ENCODE data around the gene PTPRC.
A peak's percentile ranks its signal among the peaks of the same experiment; 100 is the strongest.

PTPRC gene

GRCh38 chr1:198681831-198682759 lies 43.3 kb downstream of the PTPRC start:
- Histone ChIP-seq H2BK120ac (ENCODE audit: insufficient read depth, low read length, poor library complexity) (no peak overlapping the region), H3K79me1 (ENCODE audit: low read length) (no peaks in the 10 kb centered on the region), H4K8ac (ENCODE audit: low read depth, low read length) (no peak overlapping the region), H3K23ac (ENCODE audit: low read length) (no peak overlapping the region), H3K4me1 (ENCODE audit: control insufficient read depth in 1 of 2, insufficient read depth in 2 of 2, low read length in 2 of 2) (peaks cover 0 to 2% of the 10 kb centered on the region in 2 experiments), H3K9me3 (ENCODE audit: insufficient read depth, low read depth, low read length) (peaks cover 3% of the 10 kb centered on the region), H2AK5ac (ENCODE audit: low read length) (no peak overlapping the region), H2BK5ac (ENCODE audit: low read depth, low read length, poor library complexity) (no peak overlapping the region), H3K14ac (ENCODE audit: low read length) (no peak overlapping the region), H4K12ac (ENCODE audit: low read depth, low read length) (no peak overlapping the region), H3K4ac (ENCODE audit: low read depth, low read length) (no peak overlapping the region), H3K36me3 (ENCODE audit: control insufficient read depth in 1 of 2, insufficient read depth in 2 of 2, low read length in 2 of 2) (no peaks in the 10 kb centered on the region), H3K79me2 (ENCODE audit: control insufficient read depth, insufficient read depth, low read length, poor library complexity) (no peaks in the 10 kb centered on the region), H4K91ac (ENCODE audit: low read depth, low read length) (no peak overlapping the region), H3K27me3 (ENCODE audit: insufficient read depth, low read length) (no peaks in the 10 kb centered on the region), H3K4me2 (ENCODE audit: low read length) (no peak overlapping the region), H3K18ac (ENCODE audit: low read length) (no peak overlapping the region), H2AFZ (ENCODE audit: insufficient read depth, low read length, poor library complexity) (no peak overlapping the region), H3K27ac (ENCODE audit: low read depth, low read length) (no peak overlapping the region), H2BK12ac (ENCODE audit: low read length) (no peak overlapping the region), H3K9ac (ENCODE audit: low read length) (no peak overlapping the region), H3K4me3 (ENCODE audit: low read depth, low read length) (no peak overlapping the region)
- WGBS (ENCODE audit: extremely low coverage, insufficient coverage, insufficient read length): no CpG with 5 or more reads among the region's 7 CpGs
- DNase-seq: peak; percentile 46 to 55

DNA sequence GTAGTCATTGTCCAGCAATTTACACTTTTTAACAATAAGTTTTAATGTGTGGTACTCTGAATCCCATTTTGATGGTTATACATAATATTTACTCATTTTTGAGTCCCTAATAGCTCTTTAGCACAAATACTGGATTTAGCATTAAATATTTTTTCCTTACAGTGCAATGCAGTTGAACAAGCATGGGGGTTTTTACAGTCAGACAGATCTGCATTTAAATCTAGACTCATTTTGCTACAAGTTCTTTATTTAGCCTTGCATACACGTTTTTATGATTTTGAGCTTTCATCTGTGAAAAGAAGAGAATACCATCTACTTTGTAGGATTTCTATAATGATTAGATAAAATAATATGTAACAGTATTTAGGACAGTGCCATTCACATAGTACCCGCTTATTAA lies 44.0 kb downstream of the PTPRC start:
- WGBS (ENCODE audit: extremely low coverage, insufficient coverage, insufficient read length): no CpG with 5 or more reads among the region's 2 CpGs
- no peak overlapping the region for H2AK5ac ChIP-seq (ENCODE audit: low read length)
- no peaks in the 10 kb centered on the region for H3K36me3 ChIP-seq (ENCODE audit: control insufficient read depth in 1 of 2, insufficient read depth in 2 of 2, low read length in 2 of 2)
- H3K79me2 ChIP-seq (ENCODE audit: control insufficient read depth, insufficient read depth, low read length, poor library complexity): no peaks in the 10 kb centered on the region
- no peak overlapping the region for H2BK12ac ChIP-seq (ENCODE audit: low read length)
- no peak overlapping the region for H2AFZ ChIP-seq (ENCODE audit: insufficient read depth, low read length, poor library complexity)
- H3K23ac ChIP-seq (ENCODE audit: low read length): no peak overlapping the region
- H3K18ac ChIP-seq (ENCODE audit: low read length): no peak overlapping the region
- no peak overlapping the region for H3K4me3 ChIP-seq (ENCODE audit: low read depth, low read length)
- H3K79me1 ChIP-seq (ENCODE audit: low read length): no peaks in the 10 kb centered on the region
- no peak overlapping the region for H3K14ac ChIP-seq (ENCODE audit: low read length)
- no peak overlapping the region for H4K91ac ChIP-seq (ENCODE audit: low read depth, low read length)
- no peak overlapping the region for H2BK120ac ChIP-seq (ENCODE audit: insufficient read depth, low read length, poor library complexity)
- no peak overlapping the region for H3K9ac ChIP-seq (ENCODE audit: low read length)
- peaks cover 0 to 2% of the 10 kb centered on the region in 2 experiments for H3K4me1 ChIP-seq (ENCODE audit: control insufficient read depth in 1 of 2, insufficient read depth in 2 of 2, low read length in 2 of 2)
- no peak overlapping the region for H3K4me2 ChIP-seq (ENCODE audit: low read length)
- peaks cover 3% of the 10 kb centered on the region for H3K9me3 ChIP-seq (ENCODE audit: insufficient read depth, low read depth, low read length)
- no peak overlapping the region for H4K12ac ChIP-seq (ENCODE audit: low read depth, low read length)
- H3K4ac ChIP-seq (ENCODE audit: low read depth, low read length): no peak overlapping the region
- H3K27me3 ChIP-seq (ENCODE audit: insufficient read depth, low read length): no peaks in the 10 kb centered on the region
- DNase-seq: no peak
- no peak overlapping the region for H2BK5ac ChIP-seq (ENCODE audit: low read depth, low read length, poor library complexity)
- no peak overlapping the region for H3K27ac ChIP-seq (ENCODE audit: low read depth, low read length)
- H4K8ac ChIP-seq (ENCODE audit: low read depth, low read length): no peak overlapping the region

DNA sequence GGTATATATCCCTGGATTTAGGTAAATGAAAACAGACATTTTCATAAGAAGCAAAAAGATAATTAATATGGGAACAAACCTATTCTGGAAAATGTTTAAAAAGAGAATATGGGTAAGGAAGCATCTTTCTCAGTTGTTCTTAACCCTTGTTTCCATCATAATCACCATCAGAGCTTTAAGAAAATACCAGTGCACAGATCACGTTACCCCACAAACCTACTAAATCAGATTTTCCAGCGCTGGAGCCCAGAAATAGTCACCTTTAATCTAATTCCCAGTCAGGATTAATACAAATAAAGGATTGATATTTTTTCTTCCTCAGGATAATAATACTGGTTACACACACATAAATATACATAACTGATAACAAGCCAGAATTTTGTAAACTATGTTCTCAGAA lies 44.6 kb downstream of the PTPRC start:
- H2AFZ ChIP-seq (ENCODE audit: insufficient read depth, low read length, poor library complexity): no peak overlapping the region
- no peak overlapping the region for H3K4ac ChIP-seq (ENCODE audit: low read depth, low read length)
- H3K79me2 ChIP-seq (ENCODE audit: control insufficient read depth, insufficient read depth, low read length, poor library complexity): no peaks in the 10 kb centered on the region
- no peak overlapping the region for H2BK12ac ChIP-seq (ENCODE audit: low read length)
- H3K27ac ChIP-seq (ENCODE audit: low read depth, low read length): no peak overlapping the region
- no peak for DNase-seq
- no peak overlapping the region for H4K12ac ChIP-seq (ENCODE audit: low read depth, low read length)
- no peak overlapping the region for H2BK120ac ChIP-seq (ENCODE audit: insufficient read depth, low read length, poor library complexity)
- WGBS (ENCODE audit: extremely low coverage, insufficient coverage, insufficient read length): no CpG with 5 or more reads among the region's 2 CpGs
- no peak overlapping the region for H3K14ac ChIP-seq (ENCODE audit: low read length)
- H3K4me1 ChIP-seq (ENCODE audit: control insufficient read depth in 1 of 2, insufficient read depth in 2 of 2, low read length in 2 of 2): peaks cover 0 to 2% of the 10 kb centered on the region in 2 experiments
- no peak overlapping the region for H2BK5ac ChIP-seq (ENCODE audit: low read depth, low read length, poor library complexity)
- no peak overlapping the region for H3K4me2 ChIP-seq (ENCODE audit: low read length)
- no peaks in the 10 kb centered on the region for H3K36me3 ChIP-seq (ENCODE audit: control insufficient read depth in 1 of 2, insufficient read depth in 2 of 2, low read length in 2 of 2)
- no peak overlapping the region for H3K18ac ChIP-seq (ENCODE audit: low read length)
- H3K79me1 ChIP-seq (ENCODE audit: low read length): no peaks in the 10 kb centered on the region
- H3K9ac ChIP-seq (ENCODE audit: low read length): no peak overlapping the region
- no peak overlapping the region for H2AK5ac ChIP-seq (ENCODE audit: low read length)
- H3K4me3 ChIP-seq (ENCODE audit: low read depth, low read length): no peak overlapping the region
- H4K8ac ChIP-seq (ENCODE audit: low read depth, low read length): no peak overlapping the region
- H3K23ac ChIP-seq (ENCODE audit: low read length): no peak overlapping the region
- H4K91ac ChIP-seq (ENCODE audit: low read depth, low read length): no peak overlapping the region
- no peaks in the 10 kb centered on the region for H3K27me3 ChIP-seq (ENCODE audit: insufficient read depth, low read length)
- peaks cover 3% of the 10 kb centered on the region for H3K9me3 ChIP-seq (ENCODE audit: insufficient read depth, low read depth, low read length)

DNA sequence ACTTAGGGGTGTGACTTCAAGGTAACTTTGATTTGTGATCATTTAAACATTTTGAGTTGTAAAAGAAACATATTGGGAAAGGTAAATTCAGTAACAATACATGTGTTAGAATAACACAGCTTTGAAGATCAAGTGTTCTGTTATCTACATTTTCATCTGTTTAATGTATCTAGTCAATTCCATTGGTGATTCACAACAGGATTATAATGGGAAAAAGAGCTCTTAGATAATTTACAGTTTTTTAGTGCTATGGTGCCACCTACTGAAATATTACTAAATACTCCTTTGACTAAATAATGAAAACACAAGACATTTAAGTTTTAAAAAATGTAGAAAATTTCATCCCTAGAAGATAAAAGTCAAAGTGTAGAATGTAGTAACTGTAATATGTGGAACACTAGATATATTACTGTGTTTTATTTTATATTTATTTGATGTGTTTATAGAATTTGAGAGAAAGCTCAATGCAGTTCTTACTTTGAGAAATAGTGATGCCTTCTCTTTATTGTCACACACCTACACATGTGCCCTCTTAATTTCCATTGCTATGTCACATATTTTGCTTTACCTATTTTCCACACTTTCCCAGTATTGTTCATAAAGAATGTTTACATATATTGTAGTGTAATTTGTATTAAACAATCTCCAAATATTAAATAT lies 47.4 kb downstream of the PTPRC start:
- Histone ChIP-seq H4K8ac (ENCODE audit: low read depth, low read length) (no peak overlapping the region), H3K4ac (ENCODE audit: low read depth, low read length) (no peak overlapping the region), H3K9me3 (ENCODE audit: insufficient read depth, low read depth, low read length) (no peaks in the 10 kb centered on the region), H3K79me1 (ENCODE audit: low read length) (no peaks in the 10 kb centered on the region), H4K91ac (ENCODE audit: low read depth, low read length) (no peak overlapping the region), H3K79me2 (ENCODE audit: control insufficient read depth, insufficient read depth, low read length, poor library complexity) (no peaks in the 10 kb centered on the region), H3K4me1 (ENCODE audit: control insufficient read depth in 1 of 2, insufficient read depth in 2 of 2, low read length in 2 of 2) (peaks cover 0 to 2% of the 10 kb centered on the region in 2 experiments), H2AK5ac (ENCODE audit: low read length) (no peak overlapping the region), H3K27ac (ENCODE audit: low read depth, low read length) (no peak overlapping the region), H3K4me3 (ENCODE audit: low read depth, low read length) (no peak overlapping the region), H3K18ac (ENCODE audit: low read length) (no peak overlapping the region), H3K27me3 (ENCODE audit: insufficient read depth, low read length) (no peaks in the 10 kb centered on the region), H2BK12ac (ENCODE audit: low read length) (no peak overlapping the region), H4K12ac (ENCODE audit: low read depth, low read length) (no peak overlapping the region), H2BK120ac (ENCODE audit: insufficient read depth, low read length, poor library complexity) (no peak overlapping the region), H3K14ac (ENCODE audit: low read length) (no peak overlapping the region), H3K9ac (ENCODE audit: low read length) (no peak overlapping the region), H3K36me3 (ENCODE audit: control insufficient read depth in 1 of 2, insufficient read depth in 2 of 2, low read length in 2 of 2) (no peaks in the 10 kb centered on the region), H3K23ac (ENCODE audit: low read length) (no peak overlapping the region), H3K4me2 (ENCODE audit: low read length) (no peak overlapping the region), H2BK5ac (ENCODE audit: low read depth, low read length, poor library complexity) (no peak overlapping the region), H2AFZ (ENCODE audit: insufficient read depth, low read length, poor library complexity) (no peak overlapping the region)
- DNase-seq: peak; percentile 7 to 67
